ENCODE measurements around the gene ROMO1.

- TF ChIP-seq CTCF (conservative IDR thresholded peaks at IDR 0.05; ENCODE audit: low read depth in 2 of 2): no peak
- TF ChIP-seq EZH2 (IDR thresholded peaks at IDR 0.05; ENCODE audit: low read depth, unreplicated experiment): no peak
- no peak for TF ChIP-seq POLR2AphosphoS5 (IDR thresholded peaks at IDR 0.05; ENCODE audit: low read depth)
- no peak for TF ChIP-seq EZH2phosphoT487 (IDR thresholded peaks at IDR 0.05; ENCODE audit: unreplicated experiment)
- no peak for TF ChIP-seq REST (IDR thresholded peaks at IDR 0.05; ENCODE audit: unreplicated experiment)
- TF ChIP-seq JUNB (IDR thresholded peaks at IDR 0.05; ENCODE audit: unreplicated experiment): no peak
- TF ChIP-seq ETS1 (IDR thresholded peaks at IDR 0.05): no peak
- no peak for TF ChIP-seq STAT1 (IDR thresholded peaks at IDR 0.05; ENCODE audit: unreplicated experiment)
These were observed 19.9 kb downstream of the ROMO1 start for GRCh38 chr20:35718972-35719635.

Data from GM23338 (cell line).